Right lobe of liver (tissue), 6 donors: ENCODE data around the gene MFSD2A. TPM values are rescaled to one million over a fixed set of nuclear protein-coding genes. Genes with fewer than 3 reads are reported as not detected.

Experiments
- ATAC-seq, 4 donors: fragments of 200-7000 bp; cut with Tn5 transposase; one replicate each; pipeline ENCODE4 v1.9.1; 2020; ENCODE audit warnings: mild to moderate bottlenecking in 4 of 4, moderate library complexity in 4 of 4
- DNase-seq, 3 donors: peaks; one replicate each; pipeline ENCODE4 v3.0.0-alpha.2; 2020
- H3K27ac ChIP-seq, 3 donors: fragments of 200-600 bp; one replicate each; pipeline ENCODE4 v1.8.0; 2022
- H3K27me3 ChIP-seq, 2 donors: fragments of 200-600 bp; one replicate each; pipeline ENCODE4 v1.8.0; 2022
- H3K36me3 ChIP-seq, 4 donors: fragments of 200-600 bp; sonication (generic) in 1 of 4; one replicate each; pipeline versions ENCODE4 v1.5.1 to v1.8.0; 2017 to 2022; ENCODE audit warnings: control low read depth in 1 of 4
- H3K4me1 ChIP-seq, 4 donors: fragments of 200-600 bp; sonication (generic) in 1 of 4; one replicate each; pipeline versions ENCODE4 v1.5.1 to v1.8.0; 2017 to 2022; ENCODE audit warnings: control low read depth in 1 of 4
- H3K4me3 ChIP-seq, 3 donors: fragments of 200-600 bp; one replicate each; pipeline ENCODE4 v1.8.0; 2022
- H3K9me3 ChIP-seq, 4 donors: fragments of 200-600 bp; sonication (generic) in 1 of 4; one replicate each; pipeline versions ENCODE4 v1.5.1 to v1.8.0; 2017 to 2022; ENCODE audit warnings: control low read depth in 1 of 4
- CTCF ChIP-seq, 4 donors: fragments of 200-600 bp in 3 of 4; fragments of 450-650 bp in 1 of 4; IDR thresholded peaks; one replicate each; pipeline versions ENCODE4 v1.5.1 to v1.8.0; 2016 to 2022; ENCODE audit warnings: antibody characterized with exemption in 4 of 4, mild to moderate bottlenecking in 2 of 4
- POLR2A ChIP-seq: fragments of 450-650 bp; IDR thresholded peaks from one replicate; pipeline ENCODE4 v1.6.1; 2017; ENCODE audit warnings: antibody characterized with exemption, mild to moderate bottlenecking
- WGBS: methylation state at CpG from one replicate; pipeline ENCODE4 v1.1.6; 2018; ENCODE audit warnings: low coverage, low lambda C conversion rate; ENCODE audit not compliant: insufficient coverage; ENCODE audit errors: missing lambda C conversion rate; 5-methylcytosine and 5-hydroxymethylcytosine counted together
- intact Hi-C, 2 donors: fragments of 100-400 bp; cut with DNase I; formaldehyde crosslinking; loops; one replicate each; pipeline versions ENCODE4 v1.11.2 to v1.14.1; 2022
- long read RNA-seq: library from polyadenylated mRNA; unstranded; transcript quantifications from one replicate; pipeline ENCODE4 v2.0.0, GENCODE V29; 2019
- total RNA-seq, 6 experiments: library from RNA; depleted of rRNA in 2 of 6; stranded (reverse); fragments of >200 nt in 2 of 6; fragmentation: NEBNext Ultra II Directional in 3 of 6; extraction: Animal tissue kit (Norgen Biotek cat#: 25700) in 3 of 6; gene quantifications; one replicate each; pipeline versions ENCODE4 v1.1.0 to v1.2.4, GENCODE V29; 2016 to 2023
- donor health status: DM: no; HTN: yes; CAD: no.
- donor health status: DM: no; HTN: no; CAD: no.
- donor health status: DM: no; HTN: no; CAD: no.
- donor health status: DM: no; HTN: yes; CAD: no.
- donor health status: DM: no; HTN: yes; CAD: no.

Gene MFSD2A
- total RNA-seq = 100 to 1,000 TPM in 3 of 6 experiments, 10 to 100 TPM in 3; 44.3 to 292 (median 113) TPM
- long read RNA-seq, partial matches to known transcripts = 1 of 8 reads
- long read RNA-seq, other reads (novel, unspliced or antisense) = 3 of 8 reads

- Histone ChIP-seq H3K9me3 (no peaks in the 10 kb centered on the region), H3K4me3 (peak within 1 kb of the TSS; percentile 73 to 99 (median 89)), H3K36me3 (peaks cover 0 to 30% (median 5%) of the 10 kb centered on the region in 4 donors), H3K27ac (peak within 1 kb of the TSS; percentile 58 to 96 (median 78)), H3K4me1 (peaks cover 0 to 43% (median 7%) of the 10 kb centered on the region in 4 donors), H3K27me3 (no peaks in the 10 kb centered on the region)
- DNase-seq = peak; percentile 97 to 98 (median 97)
- ATAC-seq = peak; percentile 87 to 94 (median 90)
- TF ChIP-seq POLR2A = peak; percentile 96
- no peak for TF ChIP-seq CTCF (IDR thresholded peaks at IDR 0.05)
- intact Hi-C loops = no loop called here
- WGBS = 0% methylated on average over 33 of the region's 62 CpGs
Measured at GRCh38 chr1:39954870-39955546, at the start of gene MFSD2A. Gene MFSD2A (plus strand): TSS chr1:39955145. CDS start chr1:39955293, 148 bp downstream.

- Histone ChIP-seq H3K9me3 (no peaks in the 10 kb centered on the region), H3K4me3 (no peak overlapping the region), H3K27me3 (no peaks in the 10 kb centered on the region), H3K36me3 (no peaks in the 10 kb centered on the region), H3K27ac (no peak overlapping the region), H3K4me1 (peaks cover 0 to 3% (median 0%) of the 10 kb centered on the region in 4 donors)
- DNase-seq = no peak
- intact Hi-C loops = no loop called here
- ATAC-seq = no peak
- TF ChIP-seq CTCF (IDR thresholded peaks at IDR 0.05) (no peak), POLR2A (no peak)
- 78% methylated on average over 4 of the region's 4 CpGs for WGBS
Measured at GRCh38 chr1:39905172-39905571, 49.8 kb upstream of the MFSD2A start.

GRCh38 chr1:39907528-39908453 is 47.2 kb upstream of the MFSD2A start:
- H3K27me3 ChIP-seq = no peaks in the 10 kb centered on the region
- DNase-seq (no peak), ATAC-seq (peak in 1 of 4 donors; percentile 17)
- no peaks in the 10 kb centered on the region for H3K4me1 ChIP-seq
- H3K36me3 ChIP-seq = no peaks in the 10 kb centered on the region
- TF ChIP-seq CTCF (IDR thresholded peaks at IDR 0.05) = no peak
- TF ChIP-seq POLR2A = no peak
- intact Hi-C loops = no loop called here
- H3K9me3 ChIP-seq = no peaks in the 10 kb centered on the region
- no peak overlapping the region for H3K4me3 ChIP-seq
- 48% methylated on average over 3 of the region's 3 CpGs for WGBS
- H3K27ac ChIP-seq = no peak overlapping the region

GRCh38 chr1:39908534-39908933 is 46.4 kb upstream of the MFSD2A start:
- H3K9me3 ChIP-seq = no peaks in the 10 kb centered on the region
- intact Hi-C loops = no loop called here
- no peak for DNase-seq
- no peak for ATAC-seq
- no peaks in the 10 kb centered on the region for H3K27me3 ChIP-seq
- H3K4me1 ChIP-seq = no peaks in the 10 kb centered on the region
- TF ChIP-seq POLR2A (no peak), CTCF (IDR thresholded peaks at IDR 0.05) (no peak)
- H3K4me3 ChIP-seq = no peak overlapping the region
- no peaks in the 10 kb centered on the region for H3K36me3 ChIP-seq
- no peak overlapping the region for H3K27ac ChIP-seq
- WGBS = no CpG with 5 or more reads among the region's 2 CpGs
